Measurements from ENCODE around the gene USP24.

USP24 gene, protein sequence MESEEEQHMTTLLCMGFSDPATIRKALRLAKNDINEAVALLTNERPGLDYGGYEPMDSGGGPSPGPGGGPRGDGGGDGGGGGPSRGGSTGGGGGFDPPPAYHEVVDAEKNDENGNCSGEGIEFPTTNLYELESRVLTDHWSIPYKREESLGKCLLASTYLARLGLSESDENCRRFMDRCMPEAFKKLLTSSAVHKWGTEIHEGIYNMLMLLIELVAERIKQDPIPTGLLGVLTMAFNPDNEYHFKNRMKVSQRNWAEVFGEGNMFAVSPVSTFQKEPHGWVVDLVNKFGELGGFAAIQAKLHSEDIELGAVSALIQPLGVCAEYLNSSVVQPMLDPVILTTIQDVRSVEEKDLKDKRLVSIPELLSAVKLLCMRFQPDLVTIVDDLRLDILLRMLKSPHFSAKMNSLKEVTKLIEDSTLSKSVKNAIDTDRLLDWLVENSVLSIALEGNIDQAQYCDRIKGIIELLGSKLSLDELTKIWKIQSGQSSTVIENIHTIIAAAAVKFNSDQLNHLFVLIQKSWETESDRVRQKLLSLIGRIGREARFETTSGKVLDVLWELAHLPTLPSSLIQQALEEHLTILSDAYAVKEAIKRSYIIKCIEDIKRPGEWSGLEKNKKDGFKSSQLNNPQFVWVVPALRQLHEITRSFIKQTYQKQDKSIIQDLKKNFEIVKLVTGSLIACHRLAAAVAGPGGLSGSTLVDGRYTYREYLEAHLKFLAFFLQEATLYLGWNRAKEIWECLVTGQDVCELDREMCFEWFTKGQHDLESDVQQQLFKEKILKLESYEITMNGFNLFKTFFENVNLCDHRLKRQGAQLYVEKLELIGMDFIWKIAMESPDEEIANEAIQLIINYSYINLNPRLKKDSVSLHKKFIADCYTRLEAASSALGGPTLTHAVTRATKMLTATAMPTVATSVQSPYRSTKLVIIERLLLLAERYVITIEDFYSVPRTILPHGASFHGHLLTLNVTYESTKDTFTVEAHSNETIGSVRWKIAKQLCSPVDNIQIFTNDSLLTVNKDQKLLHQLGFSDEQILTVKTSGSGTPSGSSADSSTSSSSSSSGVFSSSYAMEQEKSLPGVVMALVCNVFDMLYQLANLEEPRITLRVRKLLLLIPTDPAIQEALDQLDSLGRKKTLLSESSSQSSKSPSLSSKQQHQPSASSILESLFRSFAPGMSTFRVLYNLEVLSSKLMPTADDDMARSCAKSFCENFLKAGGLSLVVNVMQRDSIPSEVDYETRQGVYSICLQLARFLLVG (N-terminal part only)

DNA sequence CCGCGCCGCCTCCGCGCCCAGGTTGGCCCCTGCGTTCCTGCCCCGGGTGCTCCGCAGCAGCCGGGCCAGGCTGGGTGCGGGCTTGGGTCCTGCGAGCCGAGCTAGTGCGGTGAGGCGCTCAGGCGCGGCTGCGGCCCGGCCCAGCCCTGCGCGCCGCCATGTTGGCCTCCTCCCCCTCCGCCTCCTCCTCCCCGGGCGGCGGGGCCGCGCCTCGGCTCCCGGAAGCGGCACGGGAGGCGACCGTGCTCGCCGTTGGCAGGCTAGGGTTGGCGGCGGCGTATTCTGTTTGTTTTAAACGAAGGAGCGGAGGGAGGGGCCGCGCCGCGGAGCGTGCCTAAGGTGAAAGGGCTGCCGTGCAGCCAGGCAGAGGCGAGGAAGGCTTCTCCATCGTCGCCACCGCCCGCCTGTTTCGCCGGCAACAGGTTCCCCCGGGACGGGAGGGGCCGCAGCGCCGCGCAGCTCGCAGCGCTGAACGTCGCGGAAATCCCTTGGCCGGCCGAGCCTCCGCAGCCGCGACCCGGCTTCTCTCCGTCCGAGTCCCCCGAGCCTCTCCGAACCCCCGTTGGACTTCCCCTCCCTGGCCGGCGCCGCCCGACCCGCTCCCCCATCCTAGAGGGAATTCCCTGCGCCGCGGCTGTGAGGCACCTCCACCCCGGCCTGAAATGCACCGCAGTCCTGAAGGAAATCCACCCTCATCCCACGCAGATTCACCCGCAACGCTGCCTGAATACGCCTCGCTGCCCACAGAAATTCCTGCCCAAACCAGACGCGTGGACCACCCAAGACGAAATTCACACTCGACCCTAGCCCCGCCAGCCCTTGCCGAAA lies at the start of gene USP24:
Gene USP24, minus strand, starts transcription at position 171 of the 828 bp plus-strand sequence. CDS start 251 bp downstream, outside the sequence.
- peak; percentile 82 to 86 for DNase-seq

DNA sequence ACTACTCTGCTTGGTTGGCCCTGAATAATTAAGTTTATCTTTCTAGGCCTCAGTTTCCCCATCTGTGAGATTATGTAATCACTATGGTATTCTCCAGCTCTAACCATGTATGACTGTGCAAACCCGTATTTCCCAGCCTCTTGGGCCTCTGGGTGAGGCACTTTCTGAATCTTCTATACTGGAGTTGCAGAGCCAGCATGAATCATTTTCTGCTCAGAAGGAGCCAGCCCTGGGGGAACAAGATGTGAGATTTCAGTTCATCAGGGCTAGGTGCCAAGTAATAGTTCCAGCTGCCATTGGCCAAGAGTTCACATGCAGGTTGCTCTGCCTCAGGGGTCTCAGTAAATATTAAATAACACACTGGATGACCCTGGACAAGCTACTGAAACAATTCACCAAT lies 47.7 kb upstream of the USP24 start:
- no peak for DNase-seq

DNA sequence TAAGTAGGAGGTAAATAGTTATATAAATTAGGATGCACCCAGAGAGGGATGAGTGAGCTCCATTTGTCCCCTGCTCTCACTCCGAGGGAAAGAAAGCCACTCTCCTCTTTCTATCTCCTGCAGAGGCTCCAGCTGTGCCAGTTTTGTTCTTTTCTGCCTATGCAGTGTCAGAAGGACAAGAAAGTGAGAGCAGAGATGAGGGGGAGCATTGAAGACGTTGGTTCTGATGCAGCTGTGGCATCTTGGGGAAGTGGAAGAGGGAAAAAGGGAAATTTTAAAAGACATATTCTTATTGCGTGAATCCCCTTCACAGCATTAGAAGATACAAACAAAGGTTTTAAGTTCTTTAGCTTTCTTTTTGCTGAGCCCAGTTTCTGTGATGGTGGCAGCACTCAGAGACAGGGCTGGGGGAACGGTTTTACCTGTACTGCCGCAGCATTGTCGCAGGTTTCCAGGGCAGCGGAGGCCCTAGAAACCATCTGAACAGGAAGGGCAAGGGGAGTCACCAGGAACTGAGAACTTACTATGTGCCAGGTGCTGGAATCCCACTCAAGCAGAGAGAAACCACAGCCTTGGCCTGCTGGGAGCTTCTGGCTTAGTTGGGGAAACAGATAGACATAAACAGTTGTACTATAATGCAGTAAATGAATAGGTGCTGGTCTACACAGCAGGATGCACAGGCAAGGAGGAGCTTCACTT lies 44.9 kb upstream of the USP24 start:
- no peak for DNase-seq

DNA sequence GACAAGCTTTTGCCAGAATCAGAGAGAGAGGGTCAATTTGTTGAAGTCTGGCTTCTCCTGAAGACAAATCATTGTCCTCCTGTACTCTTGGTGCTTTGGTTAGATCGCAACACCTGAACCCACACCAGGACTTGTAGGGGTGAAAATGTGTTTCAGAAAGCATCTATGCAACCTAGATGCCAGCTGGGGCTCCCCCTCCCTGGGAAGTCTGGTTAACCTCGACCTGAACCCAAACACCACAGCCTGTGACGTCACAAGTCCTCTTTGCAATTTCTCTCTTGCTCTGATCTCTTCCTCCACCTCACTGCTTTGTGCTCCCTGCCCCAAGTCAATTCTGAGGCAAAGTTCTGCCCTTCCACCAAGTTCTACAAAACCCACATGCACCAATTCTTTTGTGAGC lies 42.8 kb upstream of the USP24 start:
- peak; percentile 70 to 71 for DNase-seq

DNA sequence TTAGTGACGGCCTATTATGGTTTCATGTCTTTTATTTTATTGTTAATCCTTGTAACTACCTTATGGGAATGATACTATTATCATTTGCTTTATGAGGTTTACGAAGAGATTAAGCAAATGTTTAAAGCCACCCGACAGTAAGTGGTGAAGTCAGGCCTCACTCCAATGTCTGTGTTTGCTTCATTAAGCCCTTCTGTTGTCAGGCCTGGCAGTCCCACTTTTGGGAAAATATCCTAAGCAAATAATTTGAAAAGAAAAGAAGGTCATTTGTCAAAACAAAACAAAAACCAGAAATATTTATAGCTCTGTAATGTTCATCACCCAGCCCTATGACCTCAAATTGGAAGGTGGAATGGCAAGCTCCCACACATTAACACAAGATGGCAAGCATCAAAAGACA lies 40.7 kb upstream of the USP24 start:
- no peak for DNase-seq

DNA sequence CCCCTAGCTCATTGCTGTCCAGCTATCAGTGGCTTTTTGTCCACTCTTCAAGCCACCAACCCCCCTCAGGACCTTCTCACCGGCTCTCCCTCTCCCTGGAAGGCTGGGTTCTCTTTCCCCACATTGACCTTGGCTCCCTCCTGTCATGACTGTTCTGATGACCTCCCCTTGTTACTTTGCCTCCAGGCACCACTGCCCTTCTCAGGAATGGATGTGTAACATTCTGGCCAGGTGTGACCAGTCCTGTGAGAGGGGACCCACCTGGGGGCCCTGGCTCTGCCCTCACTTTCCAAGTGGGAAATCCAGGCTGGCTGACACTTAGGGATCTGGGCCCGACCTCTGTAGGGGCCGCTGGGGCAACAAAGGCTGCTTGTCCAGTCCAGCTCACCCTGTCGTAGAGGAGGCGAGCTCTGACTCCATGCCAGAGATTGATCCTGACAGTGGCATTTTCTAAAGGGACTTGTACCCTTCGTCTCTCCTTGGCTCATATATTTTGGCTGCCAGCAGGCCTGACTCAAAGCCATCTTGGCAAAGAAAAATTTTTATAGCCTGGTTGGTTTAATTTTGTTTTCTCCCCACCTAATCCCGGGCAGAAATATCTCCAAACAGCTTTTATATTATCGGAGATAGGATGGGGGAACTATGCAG lies 37.9 kb upstream of the USP24 start:
- DNase-seq, result no peak

DNA sequence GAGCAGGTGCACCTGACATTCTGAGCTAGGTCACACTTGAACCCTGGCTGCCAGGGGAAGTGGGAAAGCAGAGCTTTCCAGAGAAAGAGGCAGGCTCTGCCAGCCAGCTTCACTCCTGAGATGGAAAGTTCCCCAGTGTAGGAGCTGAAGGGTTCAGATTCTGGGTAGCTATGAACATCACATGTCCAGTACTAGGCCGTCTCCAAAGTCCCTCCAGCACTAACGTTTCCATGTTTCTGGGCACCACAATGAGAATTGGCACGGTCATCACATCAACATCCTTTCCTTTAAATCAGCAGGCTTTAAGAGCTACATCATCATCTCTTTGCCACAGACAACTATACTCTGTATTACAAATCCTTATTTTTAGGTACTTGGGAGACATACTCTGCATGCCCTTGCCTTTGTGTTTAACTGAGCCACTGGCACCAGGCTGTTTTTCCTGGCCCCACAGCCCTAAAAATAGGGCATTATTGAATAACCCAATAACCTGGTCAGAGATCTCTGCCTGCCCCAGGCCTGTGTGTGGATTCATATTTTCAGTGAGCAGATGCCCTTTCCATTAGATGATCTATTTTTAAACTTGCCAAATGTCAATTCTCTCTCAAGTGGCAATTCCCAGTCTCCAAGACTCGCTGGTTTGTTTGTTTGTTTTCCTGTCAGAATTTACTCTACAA lies 35.4 kb upstream of the USP24 start:
- DNase-seq, result no peak

DNA sequence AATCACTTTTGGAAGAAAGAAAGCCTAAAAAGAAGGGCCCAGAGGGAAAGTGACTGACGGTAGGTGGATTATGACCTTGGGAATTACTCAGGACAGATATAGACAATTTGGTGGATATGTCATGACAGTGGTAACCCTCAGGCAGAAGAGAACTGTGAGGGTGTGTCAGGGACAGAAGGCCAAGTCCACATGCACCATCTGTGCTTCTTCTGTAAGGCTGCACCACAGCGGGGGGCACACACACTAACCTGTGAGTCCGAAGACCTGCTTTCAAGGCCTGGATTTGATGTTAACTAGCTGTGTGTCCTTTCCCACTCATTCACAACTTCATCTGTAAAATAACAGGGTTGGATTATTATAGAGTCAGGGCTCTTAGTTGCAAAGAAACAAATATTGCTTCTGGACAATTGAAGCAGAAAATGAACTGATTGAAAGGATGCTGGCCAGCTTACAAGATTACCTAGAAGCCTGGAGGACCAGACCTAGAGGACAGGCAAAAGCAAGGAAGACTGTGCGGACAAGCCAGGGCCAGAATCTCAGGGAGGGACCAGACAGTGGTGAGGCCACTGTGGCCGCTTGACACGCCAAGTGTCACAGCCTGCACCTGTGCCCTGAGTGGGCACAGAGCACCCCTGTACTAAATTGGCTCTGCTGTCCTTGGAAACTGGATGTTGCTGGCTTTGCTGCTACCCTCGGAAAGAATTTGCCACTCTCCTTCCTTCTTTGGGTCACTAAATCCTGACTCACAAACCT lies 34.7 kb upstream of the USP24 start:
- no peak for DNase-seq

DNA sequence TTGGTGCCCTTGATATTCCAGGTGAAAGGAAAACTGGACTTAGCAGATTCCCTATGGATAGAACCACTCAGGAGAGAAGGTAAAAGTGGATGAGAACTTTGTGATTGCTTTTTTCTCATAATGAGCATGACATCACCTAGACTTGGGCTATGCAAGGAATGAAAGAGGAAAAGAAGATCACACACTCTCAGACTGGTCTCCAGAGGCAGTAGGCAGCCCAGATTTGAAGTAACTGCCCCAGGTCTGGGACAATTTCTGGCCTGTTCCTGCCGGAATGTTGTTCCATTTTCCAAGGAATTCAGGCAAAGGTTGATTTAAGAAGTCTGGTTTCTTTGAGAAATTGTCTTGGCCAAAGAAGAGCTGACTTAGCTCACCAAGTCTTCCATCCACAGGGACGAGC lies 31.7 kb upstream of the USP24 start:
- DNase-seq, result no peak

DNA sequence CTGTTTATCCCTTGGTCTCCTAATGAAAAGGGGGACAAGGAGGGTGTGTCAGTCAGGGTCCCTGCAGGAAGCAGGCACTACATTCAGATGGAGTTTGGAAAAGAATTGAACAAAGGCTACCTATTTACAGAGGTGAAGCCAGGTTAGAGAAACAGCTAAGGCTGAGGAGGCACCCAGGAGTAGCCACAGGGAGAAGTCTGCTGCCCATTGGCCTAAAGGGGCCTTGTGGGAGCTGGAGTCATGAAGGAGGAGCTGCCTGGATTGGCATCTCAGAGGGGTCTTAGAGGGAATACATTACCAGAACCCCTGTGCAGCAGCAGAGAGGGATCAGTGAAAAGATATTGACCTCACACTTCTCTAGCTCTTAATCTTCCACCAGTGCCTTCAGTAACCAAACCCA lies 31.2 kb upstream of the USP24 start:
- no peak for DNase-seq

DNA sequence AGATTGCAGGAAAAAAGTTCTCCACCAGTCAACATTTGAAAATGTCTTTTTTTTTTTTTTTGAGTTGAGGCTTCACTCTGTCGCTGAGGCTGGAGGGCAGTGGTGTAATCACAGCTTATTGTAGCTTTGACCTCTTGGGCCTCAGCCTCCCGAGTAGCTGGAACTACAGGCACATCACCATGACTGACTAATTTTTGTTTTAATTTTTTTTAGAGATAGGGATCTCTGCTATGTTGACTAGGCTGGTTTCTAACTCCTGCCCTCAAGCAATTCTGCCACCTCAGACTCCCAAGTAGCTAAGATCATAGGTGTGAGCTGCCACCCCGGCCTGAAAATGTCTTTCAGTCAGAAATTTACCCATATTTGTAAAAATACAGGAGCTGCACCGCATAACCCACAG lies 30.6 kb upstream of the USP24 start:
- DNase-seq, result no peak

DNA sequence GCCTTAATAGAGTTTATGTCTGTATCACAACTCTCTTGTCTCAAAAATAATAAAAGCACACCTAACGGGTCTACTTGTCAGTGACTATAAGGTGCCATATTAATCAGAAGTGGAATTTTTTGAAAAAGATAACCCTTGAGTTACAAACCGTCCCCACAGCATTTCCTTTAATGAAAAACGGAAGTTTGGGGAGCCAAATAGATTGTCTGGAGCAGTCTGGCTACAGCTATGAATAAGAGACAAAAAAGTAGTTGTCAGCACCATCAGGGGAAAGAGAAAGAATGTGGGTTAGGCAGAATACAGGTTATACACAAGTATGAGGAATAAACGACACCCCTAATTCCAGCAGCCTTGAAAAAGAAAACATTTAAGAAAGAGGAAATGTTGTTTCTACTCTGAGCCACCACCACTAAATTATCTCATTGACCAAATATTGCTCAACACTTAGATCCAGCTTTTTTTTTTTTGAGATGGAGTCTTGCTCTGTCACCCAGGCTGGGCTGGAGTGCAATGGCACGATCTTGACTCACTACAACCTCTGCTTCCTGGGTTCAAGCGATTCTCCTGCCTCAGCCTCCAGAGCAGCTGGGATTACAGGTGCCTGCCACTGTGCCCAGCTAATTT lies 29.4 kb upstream of the USP24 start:
- no peak for DNase-seq

DNA sequence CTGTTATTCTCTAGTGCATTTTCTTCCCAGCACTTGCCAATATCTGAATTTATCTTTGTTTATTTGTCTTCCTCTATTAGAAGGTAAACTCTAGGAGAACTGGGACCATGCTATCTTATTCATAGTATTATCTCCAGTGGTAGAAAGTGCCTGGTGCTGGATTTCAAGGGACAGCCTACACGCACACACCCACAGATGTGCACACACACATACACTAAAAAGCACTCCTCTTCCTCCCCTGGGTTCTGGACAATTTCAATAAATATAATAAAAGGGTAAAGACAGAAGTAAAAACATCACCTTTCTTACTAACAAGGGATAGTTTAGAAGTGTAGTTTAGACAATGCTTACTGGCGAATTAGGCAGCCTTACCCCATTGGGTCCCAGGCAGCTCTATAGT lies 28.5 kb upstream of the USP24 start:
- no peak for DNase-seq

DNA sequence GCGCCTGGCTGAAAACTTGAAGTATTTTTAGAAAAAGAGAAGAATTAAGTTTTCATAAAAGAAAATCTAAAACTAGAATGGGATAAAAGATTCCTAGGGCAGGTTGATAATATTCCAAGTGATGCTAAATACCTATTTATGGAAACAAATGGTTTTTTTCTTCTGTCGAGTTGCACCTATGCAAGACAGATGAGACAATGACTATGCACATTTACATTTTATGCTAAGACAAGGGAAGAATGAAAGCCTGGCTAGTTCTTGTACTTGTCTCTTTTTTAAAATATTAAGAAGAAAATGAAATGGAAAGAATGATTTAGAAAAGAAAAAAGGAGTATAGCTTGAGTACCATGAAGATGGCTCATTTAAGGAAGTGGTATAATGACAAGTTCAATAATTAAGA lies 24.4 kb upstream of the USP24 start:
- no peak for DNase-seq

DNA sequence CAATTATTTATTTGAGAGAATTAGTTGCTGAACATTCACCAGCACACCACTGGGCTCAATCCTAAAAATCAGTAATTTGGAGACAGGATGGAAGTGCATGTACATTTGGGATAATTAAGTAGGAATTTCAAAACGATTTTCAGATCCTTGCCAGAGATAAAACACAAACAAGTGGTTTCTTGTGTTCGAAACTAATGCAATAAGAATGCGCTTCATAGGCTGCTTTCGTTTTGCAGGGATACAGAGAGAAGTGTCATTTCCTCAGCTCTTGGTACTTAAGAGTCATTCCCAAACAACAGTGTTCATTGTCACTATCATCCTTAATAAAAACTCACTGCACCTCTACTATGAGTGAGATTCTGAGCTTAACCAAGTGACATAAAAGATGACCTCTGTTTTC lies 20.6 kb upstream of the USP24 start:
- no peak for DNase-seq

DNA sequence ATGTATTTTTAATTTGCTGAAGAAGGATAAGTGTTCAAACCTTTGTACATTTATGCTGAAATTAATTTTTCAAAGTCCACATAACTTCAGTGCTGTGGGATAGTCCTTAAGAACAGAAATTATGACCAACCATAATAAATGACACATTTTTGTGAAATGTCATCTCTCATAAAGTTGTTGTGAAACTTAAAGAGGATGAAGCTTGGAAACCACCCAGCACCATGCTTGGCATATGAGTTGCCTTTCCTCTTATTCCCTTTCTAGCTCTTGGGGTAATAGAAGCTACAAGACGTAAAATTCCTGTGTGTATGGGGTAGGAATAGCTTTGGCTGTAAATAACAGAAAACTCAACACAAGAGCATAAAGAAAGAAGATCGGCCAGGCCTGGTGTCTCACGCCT lies 18.9 kb upstream of the USP24 start:
- DNase-seq, result no peak

DNA sequence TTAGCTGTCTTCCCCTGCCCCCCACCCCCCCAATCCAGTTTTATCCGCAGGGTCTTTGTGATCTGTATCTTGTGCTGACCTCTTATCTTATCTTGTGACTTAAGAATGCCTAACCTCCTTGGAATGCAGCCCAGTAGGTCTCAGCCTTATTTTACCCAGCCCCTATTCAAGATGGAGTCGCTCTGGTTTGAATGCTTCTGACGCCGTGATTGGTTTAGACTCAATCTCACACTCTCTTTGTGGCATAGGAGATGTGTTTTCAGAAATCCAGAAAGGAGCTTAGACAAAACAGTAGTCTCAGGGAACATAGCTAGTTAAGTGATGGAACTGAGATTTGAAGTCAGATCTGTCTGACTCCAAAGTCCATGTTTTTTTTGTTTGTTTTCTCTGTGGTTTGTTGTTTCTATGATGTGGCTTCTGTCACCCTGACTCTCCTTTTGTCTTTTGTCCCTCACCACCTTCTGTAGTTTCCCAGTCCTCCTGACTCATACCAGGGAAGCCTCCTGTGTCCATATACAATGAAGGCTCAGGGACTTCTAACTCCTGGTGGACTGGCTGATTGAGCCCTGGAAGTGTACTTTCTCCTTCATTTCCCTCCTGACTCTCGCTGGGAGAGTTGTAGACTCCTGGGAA lies 18.1 kb upstream of the USP24 start:
- no peak for DNase-seq

DNA sequence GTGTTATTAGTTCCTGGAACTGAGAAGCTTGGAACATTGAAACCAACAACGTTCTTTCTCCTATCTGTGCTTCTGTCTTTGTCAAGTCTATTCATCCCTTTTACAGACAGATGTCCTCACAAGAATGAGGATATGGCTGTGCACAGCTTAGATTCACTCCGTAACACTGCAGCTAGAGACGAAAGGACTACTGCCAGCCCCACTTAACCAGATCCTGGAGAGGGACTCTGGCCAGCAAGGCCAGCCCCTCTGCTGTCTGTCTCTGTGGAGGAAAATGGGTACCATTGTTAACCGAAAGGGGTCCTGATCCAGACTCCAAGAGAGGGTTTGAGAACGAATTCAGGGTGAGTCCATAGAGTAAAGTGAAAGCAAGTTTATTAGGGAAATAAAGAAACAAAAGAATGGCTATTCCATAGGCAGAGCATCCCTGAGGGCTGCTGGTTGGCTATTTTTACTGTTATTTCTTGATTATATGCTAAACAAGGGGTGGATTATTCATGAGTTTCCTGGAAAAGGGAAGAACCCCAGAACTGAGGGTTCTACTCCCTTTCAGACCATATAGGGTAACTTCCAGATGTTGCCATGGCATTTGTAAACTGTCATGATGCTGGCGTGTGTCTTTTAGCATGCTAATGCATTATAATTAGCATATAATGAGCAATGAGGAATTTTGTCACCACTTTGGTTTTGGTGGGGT lies 17.4 kb upstream of the USP24 start:
- no peak for DNase-seq

All from activated T-cell treated with anti-CD3 and anti-CD28 coated beads, Interleukin-2, amount 50 U/mL, for 48 hours (primary cell).